Neural progenitor cell (in vitro differentiated cells): ENCODE data around the gene FITM1. TPM values are rescaled to one million over a fixed set of nuclear protein-coding genes. Genes with fewer than 3 reads are reported as not detected.

Experiments
- DNase-seq: peaks from one replicate; pipeline ENCODE4 v3.0.0-alpha.2; 2016; ENCODE audit warnings: low spot score
- H2AFZ ChIP-seq: fragments of 200-600 bp; sonication (generic); replicated peaks from 2 replicates; pipeline ENCODE4 v1.6.1; 2016; ENCODE audit warnings: antibody characterized with exemption
- H3F3A ChIP-seq: fragments of 200-600 bp; sonication (generic); 2 replicates; pipeline ENCODE4 v1.6.1; 2016; ENCODE audit warnings: antibody characterized with exemption, low read depth
- H3K27ac ChIP-seq: fragments of 200-600 bp; sonication (generic); 2 replicates; pipeline ENCODE4 v1.5.1; 2016; ENCODE audit warnings: mild to moderate bottlenecking
- H3K27me3 ChIP-seq: fragments of 200-600 bp; sonication (generic); 2 replicates; pipeline ENCODE4 v1.6.1; 2016; ENCODE audit warnings: mild to moderate bottlenecking, moderate library complexity
- H3K36me3 ChIP-seq: fragments of 200-600 bp; sonication (generic); 2 replicates; pipeline ENCODE4 v1.5.1; 2016
- H3K4me1 ChIP-seq: fragments of 200-600 bp; sonication (generic); 2 replicates; pipeline ENCODE4 v1.6.1; 2016; ENCODE audit warnings: mixed run types
- H3K4me2 ChIP-seq: fragments of 200-600 bp; sonication (generic); 2 replicates; pipeline ENCODE4 v1.6.1; 2016
- H3K4me3 ChIP-seq: fragments of 200-600 bp; sonication (generic); 2 replicates; pipeline ENCODE4 v1.5.1; 2016
- H3K79me2 ChIP-seq: fragments of 200-600 bp; sonication (generic); 2 replicates; pipeline ENCODE4 v1.6.1; 2016; ENCODE audit warnings: low read depth
- H3K9ac ChIP-seq: fragments of 200-600 bp; sonication (generic); 2 replicates; pipeline ENCODE4 v1.6.1; 2016
- H3K9me3 ChIP-seq: fragments of 200-600 bp; sonication (generic); 2 replicates; pipeline ENCODE4 v1.5.1; 2016; ENCODE audit warnings: low read depth
- H4K20me1 ChIP-seq: fragments of 200-600 bp; sonication (generic); 2 replicates; pipeline ENCODE4 v1.6.1; 2016; ENCODE audit warnings: low read depth
- H3K27ac Mint-ChIP-seq: 3 replicates; pipeline ENCODE4 v1.8.0; 2021; ENCODE audit warnings: mixed read lengths
- H3K27me3 Mint-ChIP-seq: 2 replicates; pipeline ENCODE4 v1.8.0; 2022; ENCODE audit warnings: low read depth, mild to moderate bottlenecking, inconsistent platforms, moderate library complexity, mixed read lengths; ENCODE audit not compliant: insufficient read depth
- H3K36me3 Mint-ChIP-seq: 3 replicates; pipeline ENCODE4 v1.8.0; 2021; ENCODE audit warnings: mixed read lengths
- H3K4me1 Mint-ChIP-seq: 3 replicates; pipeline ENCODE4 v1.8.0; 2021; ENCODE audit warnings: mixed read lengths
- H3K4me3 Mint-ChIP-seq: 3 replicates; pipeline ENCODE4 v1.8.0; 2021; ENCODE audit warnings: mild to moderate bottlenecking, moderate library complexity, mixed read lengths
- H3K9me3 Mint-ChIP-seq: 3 replicates; pipeline ENCODE4 v1.8.0; 2020; ENCODE audit warnings: mixed read lengths
- EZH2 ChIP-seq: fragments of 200-600 bp; sonication (generic); IDR thresholded peaks from 2 replicates; pipeline ENCODE4 v1.6.1; 2017; ENCODE audit warnings: antibody characterized with exemption, mild to moderate bottlenecking, moderate library complexity
- EZH2phosphoT487 ChIP-seq: fragments of 200-600 bp; sonication (generic); IDR thresholded peaks from 2 replicates; pipeline ENCODE4 v1.6.1; 2017; ENCODE audit warnings: antibody characterized with exemption
- total RNA-seq: library from RNA; depleted of rRNA; stranded (reverse); fragments of >200 nt; gene quantifications from 2 replicates; pipeline ENCODE4 v1.2.3, GENCODE V29; 2015; ENCODE audit warnings: low replicate concordance
- TF ChIP-seq, protein P1 (sequence below): fragments of 200-600 bp; sonication (generic); IDR thresholded peaks from 2 replicates; pipeline ENCODE4 v1.5.1; 2017; ENCODE audit warnings: antibody characterized with exemption, mild to moderate bottlenecking

FITM1 gene
- total RNA-seq, 1 donor from 2014 or later: 0.77 TPM

GRCh38 chr14:24114532-24115421 is 15.7 kb upstream of the FITM1 start, which contains the start of the genes DCAF11 and NRL:
Gene DCAF11, plus strand, starts transcription at chr14:24114777. Its CDS starts 818 bp downstream, at chr14:24115595.
Gene NRL, minus strand, starts transcription at chr14:24114949. Its CDS starts 32,101 bp downstream, at chr14:24082848.
- Histone ChIP-seq H4K20me1 (no peaks in the 10 kb centered on the region), H3K79me2 (peaks cover 13% of the 10 kb centered on the region), H3K4me3 (peak within 1 kb of the TSS; percentile 61), H2AFZ (peak within 1 kb of the TSS; percentile 80), H3F3A (peaks cover 19% of the 10 kb centered on the region), H3K9me3 (no peaks in the 10 kb centered on the region), H3K36me3 (no peaks in the 10 kb centered on the region), H3K4me2 (peak within 1 kb of the TSS; percentile 83), H3K27ac (peak within 1 kb of the TSS; percentile 65), H3K27me3 (no peaks in the 10 kb centered on the region), H3K4me1 (peaks cover 6% of the 10 kb centered on the region), H3K9ac (peak within 1 kb of the TSS; percentile 39)
- Mint-ChIP-seq H3K27me3 (peaks cover 3% of the 10 kb centered on the region), H3K36me3 (peaks cover 9% of the 10 kb centered on the region), H3K27ac (peak within 1 kb of the TSS; percentile 95), H3K4me3 (peak within 1 kb of the TSS; percentile 94), H3K9me3 (no peaks in the 10 kb centered on the region), H3K4me1 (peaks cover 15% of the 10 kb centered on the region)
- DNase-seq: peak; percentile 99
- no peak for TF ChIP-seq EZH2phosphoT487
- TF ChIP-seq, protein P1, sequence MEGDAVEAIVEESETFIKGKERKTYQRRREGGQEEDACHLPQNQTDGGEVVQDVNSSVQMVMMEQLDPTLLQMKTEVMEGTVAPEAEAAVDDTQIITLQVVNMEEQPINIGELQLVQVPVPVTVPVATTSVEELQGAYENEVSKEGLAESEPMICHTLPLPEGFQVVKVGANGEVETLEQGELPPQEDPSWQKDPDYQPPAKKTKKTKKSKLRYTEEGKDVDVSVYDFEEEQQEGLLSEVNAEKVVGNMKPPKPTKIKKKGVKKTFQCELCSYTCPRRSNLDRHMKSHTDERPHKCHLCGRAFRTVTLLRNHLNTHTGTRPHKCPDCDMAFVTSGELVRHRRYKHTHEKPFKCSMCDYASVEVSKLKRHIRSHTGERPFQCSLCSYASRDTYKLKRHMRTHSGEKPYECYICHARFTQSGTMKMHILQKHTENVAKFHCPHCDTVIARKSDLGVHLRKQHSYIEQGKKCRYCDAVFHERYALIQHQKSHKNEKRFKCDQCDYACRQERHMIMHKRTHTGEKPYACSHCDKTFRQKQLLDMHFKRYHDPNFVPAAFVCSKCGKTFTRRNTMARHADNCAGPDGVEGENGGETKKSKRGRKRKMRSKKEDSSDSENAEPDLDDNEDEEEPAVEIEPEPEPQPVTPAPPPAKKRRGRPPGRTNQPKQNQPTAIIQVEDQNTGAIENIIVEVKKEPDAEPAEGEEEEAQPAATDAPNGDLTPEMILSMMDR: no peak
- no peak for TF ChIP-seq EZH2

- H3K27me3 ChIP-seq: no peaks in the 10 kb centered on the region
- H3F3A ChIP-seq: peaks cover 19% of the 10 kb centered on the region
- H4K20me1 ChIP-seq: no peaks in the 10 kb centered on the region
- H3K4me1 Mint-ChIP-seq: peaks cover 15% of the 10 kb centered on the region
- peaks cover 9% of the 10 kb centered on the region for H3K36me3 Mint-ChIP-seq
- H3K9me3 ChIP-seq: no peaks in the 10 kb centered on the region
- peaks cover 6% of the 10 kb centered on the region for H3K4me1 ChIP-seq
- H2AFZ ChIP-seq: peak overlapping the region; percentile 72
- peak overlapping the region; percentile 61 for H3K4me3 ChIP-seq
- H3K9me3 Mint-ChIP-seq: no peaks in the 10 kb centered on the region
- H3K9ac ChIP-seq: peak overlapping the region; percentile 39
- H3K36me3 ChIP-seq: no peaks in the 10 kb centered on the region
- TF ChIP-seq EZH2 (no peak), EZH2phosphoT487 (no peak)
- TF ChIP-seq, protein P1: no peak
- H3K27ac Mint-ChIP-seq: no peak overlapping the region
- peak overlapping the region; percentile 83 for H3K4me2 ChIP-seq
- peaks cover 13% of the 10 kb centered on the region for H3K79me2 ChIP-seq
- H3K27me3 Mint-ChIP-seq: peaks cover 3% of the 10 kb centered on the region
- no peak for DNase-seq
- H3K27ac ChIP-seq: no peak overlapping the region
- H3K4me3 Mint-ChIP-seq: peak overlapping the region; percentile 94
Measured at GRCh38 chr14:24115422-24116127, 14.9 kb upstream of the FITM1 start.

DNA sequence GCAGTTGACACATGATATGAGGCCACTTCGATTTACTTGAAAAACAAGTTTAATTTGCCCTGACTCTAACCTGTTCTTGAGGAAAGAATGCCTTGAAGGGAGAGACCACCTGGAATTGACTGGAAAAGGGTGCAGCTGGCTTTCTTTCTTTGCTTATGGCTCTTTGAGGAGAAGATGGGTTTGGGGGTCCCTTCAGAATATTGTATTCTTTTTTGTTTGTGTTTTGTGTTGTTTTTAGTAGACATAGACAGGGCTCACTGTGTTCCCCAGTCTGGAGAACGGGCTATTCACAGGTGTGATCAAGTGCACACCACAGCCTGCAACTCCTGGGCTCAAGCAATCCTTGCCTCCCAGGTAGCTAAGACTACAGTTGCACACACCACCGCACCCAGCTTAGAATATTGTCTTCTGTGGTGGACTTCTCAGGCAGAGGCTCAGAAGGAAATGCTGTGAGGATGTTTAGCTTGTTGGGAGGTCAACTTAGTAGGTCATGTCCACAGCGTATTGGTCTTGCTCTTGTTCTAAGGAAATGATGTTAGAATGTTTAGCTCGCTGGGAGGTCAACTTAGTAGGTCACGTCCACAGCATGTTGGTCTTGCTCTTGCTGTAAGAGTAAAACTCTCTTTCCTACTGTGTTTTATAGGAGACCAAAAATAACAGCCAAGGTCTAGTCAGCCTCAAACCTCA is 14.2 kb upstream of the FITM1 start:
- peak overlapping the region; percentile 61 for H3K4me3 ChIP-seq
- no peak for TF ChIP-seq EZH2
- TF ChIP-seq, protein P1: no peak
- TF ChIP-seq EZH2phosphoT487: no peak
- H3K27ac Mint-ChIP-seq: no peak overlapping the region

More for the DNA sequence above, 14.2 kb upstream of the FITM1 start:
- H3K9ac ChIP-seq: no peak overlapping the region
- no peaks in the 10 kb centered on the region for H4K20me1 ChIP-seq
- H3F3A ChIP-seq: peaks cover 19% of the 10 kb centered on the region
- H3K27me3 ChIP-seq: no peaks in the 10 kb centered on the region
- peaks cover 15% of the 10 kb centered on the region for H3K4me1 Mint-ChIP-seq
- H3K9me3 Mint-ChIP-seq: no peaks in the 10 kb centered on the region
- H2AFZ ChIP-seq: no peak overlapping the region
- no peak for DNase-seq
- H3K27me3 Mint-ChIP-seq: peaks cover 3% of the 10 kb centered on the region
- H3K9me3 ChIP-seq: no peaks in the 10 kb centered on the region
- H3K4me1 ChIP-seq: peaks cover 6% of the 10 kb centered on the region
- H3K4me2 ChIP-seq: peak overlapping the region; percentile 83
- H3K79me2 ChIP-seq: peaks cover 13% of the 10 kb centered on the region
- H3K27ac ChIP-seq: no peak overlapping the region
- no peaks in the 10 kb centered on the region for H3K36me3 ChIP-seq
- H3K4me3 Mint-ChIP-seq: peak overlapping the region; percentile 94
- H3K36me3 Mint-ChIP-seq: peaks cover 9% of the 10 kb centered on the region
